ENCODE data around the gene CALML5.

Gene CALML5

DNA sequence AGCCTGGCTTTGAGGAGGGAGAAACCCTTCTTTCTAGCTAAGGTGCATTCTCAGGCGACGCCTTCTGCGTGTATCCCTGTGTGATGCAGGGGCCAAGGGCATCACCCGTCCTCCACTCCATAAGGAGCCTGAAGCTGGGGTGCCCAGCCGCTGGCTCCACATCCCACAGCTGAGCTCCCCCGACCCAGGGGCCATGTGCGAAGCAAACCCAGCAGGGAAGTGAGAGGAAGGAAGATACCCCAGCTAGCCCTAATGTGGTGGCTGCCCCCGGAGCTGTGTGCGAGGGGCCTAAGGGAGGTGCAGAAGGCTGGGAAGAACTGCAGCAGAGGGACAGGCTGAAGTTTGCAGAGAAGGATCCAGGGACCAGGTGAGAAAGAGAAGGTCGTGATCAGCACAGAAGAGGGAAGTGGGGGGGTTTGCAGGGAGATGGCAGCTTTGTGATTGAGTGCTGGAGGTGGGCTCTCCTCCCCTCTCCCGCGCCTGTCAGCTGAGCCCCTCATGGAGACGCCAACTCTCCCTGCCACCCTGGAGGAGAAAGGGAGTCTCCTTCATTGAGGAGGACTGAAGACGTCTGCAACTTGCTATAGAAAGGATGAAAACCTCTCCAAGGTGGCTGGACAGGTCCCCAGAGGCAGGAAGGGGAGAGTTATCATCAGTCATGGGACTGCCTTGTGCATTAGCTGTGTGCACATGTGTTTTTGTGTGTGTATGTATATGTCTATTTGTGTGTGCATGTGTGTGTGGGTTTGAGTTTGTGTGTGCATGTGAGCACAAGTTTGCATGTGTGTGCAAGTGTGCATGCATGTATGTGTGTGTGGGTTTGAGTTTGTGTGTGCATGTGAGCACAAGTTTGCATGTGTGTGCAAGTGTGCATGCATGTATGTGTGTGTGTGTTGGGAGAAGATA lies 3.5 kb upstream of the CALML5 start:
- no peak overlapping the region for H3K4me3 ChIP-seq (ENCODE audit: low read depth, low read length)

DNA sequence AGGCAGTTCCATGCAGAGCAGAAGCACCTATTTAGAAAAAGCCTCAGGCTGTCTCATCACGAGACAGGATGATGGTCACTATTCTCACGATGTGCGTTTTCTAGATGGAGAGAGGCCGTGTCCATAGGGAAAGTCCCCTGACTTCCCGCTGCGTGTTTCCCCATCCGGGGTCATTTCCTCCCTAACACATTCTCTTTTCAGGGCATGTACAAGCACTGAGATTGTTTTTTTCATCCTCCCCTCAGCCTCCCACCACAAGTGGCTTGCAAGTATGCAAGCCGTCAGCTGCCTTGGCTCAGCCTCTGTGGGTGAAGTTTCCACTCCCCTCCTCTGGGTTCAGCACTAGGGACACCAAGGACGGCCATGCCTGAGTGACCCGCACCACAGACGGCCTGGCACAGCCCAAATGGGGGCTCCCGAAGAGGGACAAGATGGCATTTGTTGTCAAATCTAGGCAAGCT lies 2.7 kb upstream of the CALML5 start:
- H3K4me3 ChIP-seq (ENCODE audit: low read depth, low read length), result no peak overlapping the region

DNA sequence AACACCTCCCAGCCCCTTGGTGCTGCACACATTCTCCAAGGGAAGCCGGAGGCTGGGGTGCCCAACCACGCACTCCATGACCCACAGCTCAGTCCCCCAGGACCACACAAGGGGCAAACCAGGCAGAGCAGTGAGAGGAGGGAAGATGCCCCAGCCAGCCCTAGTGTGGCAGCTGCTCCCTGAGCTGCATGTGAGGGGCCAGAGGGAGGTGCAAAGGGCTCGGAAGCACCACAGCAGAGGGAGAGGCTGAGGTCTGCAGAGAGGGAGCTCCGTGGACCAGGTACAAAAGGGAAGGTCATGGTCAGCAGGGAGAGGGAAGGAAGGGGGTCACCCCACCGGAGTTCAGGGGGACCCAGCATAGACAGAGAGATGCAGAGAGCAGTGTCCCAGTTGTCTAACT lies 1.5 kb upstream of the CALML5 start:
- H3K4me3 ChIP-seq (ENCODE audit: low read depth, low read length), result no peak overlapping the region

DNA sequence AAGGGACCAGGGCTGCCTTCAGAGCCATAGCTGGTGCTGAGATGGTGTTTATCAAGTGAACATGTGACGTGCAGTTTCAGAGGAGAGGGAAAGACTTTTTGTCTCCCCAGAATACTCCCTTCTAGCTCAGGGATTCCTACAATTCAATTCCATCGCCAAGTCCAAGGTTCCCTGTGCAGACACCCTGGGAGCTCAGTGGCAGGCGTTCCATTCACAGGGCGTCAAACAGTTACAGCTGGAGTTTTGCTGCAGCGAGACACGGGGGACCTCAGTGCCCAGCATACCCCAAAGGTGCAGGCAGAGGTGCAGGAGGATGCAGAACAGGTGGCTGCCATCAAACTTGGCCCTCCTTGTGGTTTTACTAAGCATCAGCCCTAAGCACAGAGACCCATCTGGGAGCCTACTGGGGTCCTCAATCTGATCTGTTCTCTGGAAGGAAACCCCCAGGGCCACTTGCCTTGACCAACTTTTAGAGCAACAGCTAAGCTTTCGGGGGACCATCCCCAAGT lies 846 bp upstream of the CALML5 start:
- H3K4me3 ChIP-seq (ENCODE audit: low read depth, low read length), result no peak overlapping the region

DNA sequence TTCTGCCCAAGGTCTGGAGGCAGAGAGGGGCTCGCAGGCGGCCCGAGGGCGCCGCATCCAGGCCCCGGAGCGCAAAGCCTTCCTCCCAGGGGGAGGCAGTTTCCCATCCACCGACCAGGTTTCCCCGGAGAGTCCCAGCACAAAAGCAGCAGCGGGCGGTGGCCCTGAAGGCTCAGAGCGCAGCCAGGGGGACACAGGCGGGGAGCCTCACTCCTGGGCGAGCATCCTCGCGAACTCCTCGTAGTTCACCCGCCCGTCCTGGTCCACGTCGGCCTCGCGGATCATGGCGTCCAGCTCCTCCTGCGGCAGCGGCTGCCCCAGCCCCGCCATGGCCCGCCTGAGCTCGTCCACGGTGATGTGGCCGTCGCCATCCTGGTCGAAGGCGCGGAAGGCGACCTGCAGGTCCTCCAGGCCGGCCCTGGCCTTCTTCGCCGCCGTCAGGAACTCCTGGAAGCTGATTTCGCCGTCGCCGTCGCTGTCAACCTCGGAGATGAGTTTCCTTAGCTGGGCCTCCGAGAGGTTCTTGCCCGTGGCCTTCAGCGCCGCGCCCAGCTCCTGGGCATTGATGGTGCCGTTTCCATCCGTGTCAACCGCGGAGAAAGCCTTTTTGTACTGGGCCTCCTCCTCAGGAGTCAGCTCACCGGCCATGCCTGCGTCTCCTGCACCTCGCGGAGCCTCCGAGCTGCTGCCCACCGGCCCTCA lies 428 bp downstream of the CALML5 start:
- H3K4me3 ChIP-seq (ENCODE audit: low read depth, low read length), result no peak overlapping the region

DNA sequence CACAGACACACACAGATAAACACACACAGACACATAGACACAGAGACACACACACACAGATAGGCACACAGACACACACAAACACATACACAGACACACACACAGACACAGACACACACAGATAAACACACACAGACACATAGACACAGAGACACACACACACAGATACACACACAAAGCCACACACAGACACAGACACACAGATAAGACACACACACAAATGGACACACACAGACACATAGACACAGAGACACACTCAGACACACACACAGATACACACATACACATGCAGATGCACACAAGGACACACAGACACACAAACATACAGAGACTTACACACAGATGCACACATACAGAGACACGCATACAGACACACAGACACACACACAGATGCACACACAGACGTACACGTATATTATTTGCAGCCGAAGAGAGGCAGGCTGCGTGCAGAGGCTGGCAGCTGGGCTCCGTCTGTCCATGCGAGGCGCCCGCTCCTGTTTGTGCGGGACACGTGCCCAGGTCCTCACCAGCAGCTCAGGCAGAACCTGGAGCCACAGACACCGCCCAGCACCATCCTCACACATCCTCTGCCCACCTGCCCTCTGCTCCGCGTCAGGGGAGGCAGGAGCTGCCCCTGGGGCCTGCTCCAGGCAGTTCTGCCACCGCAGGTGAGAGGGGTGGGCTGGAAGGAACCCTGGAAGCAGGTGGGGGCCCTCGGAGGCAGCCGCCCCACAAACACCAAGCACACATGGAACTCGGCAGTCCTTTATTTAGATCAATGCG lies 1.2 kb downstream of the CALML5 start:
- no peak overlapping the region for H3K4me3 ChIP-seq (ENCODE audit: low read depth, low read length)

DNA sequence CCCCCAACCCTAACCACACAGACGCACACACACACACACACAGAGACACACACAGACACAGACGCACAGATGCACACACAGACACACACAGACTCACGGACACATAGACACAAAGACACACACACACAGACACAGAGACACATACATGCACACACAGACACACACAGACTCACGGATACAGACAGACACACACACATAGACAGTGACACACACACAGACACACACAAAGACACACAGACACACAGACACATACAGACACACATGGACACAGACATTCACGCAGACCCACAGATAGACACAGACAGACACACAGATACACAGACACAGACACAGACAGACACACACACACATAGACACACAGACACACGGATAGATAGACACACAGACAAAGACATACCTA lies 2.1 kb downstream of the CALML5 start:
- H3K4me3 ChIP-seq (ENCODE audit: low read depth, low read length), result no peak overlapping the region

DNA sequence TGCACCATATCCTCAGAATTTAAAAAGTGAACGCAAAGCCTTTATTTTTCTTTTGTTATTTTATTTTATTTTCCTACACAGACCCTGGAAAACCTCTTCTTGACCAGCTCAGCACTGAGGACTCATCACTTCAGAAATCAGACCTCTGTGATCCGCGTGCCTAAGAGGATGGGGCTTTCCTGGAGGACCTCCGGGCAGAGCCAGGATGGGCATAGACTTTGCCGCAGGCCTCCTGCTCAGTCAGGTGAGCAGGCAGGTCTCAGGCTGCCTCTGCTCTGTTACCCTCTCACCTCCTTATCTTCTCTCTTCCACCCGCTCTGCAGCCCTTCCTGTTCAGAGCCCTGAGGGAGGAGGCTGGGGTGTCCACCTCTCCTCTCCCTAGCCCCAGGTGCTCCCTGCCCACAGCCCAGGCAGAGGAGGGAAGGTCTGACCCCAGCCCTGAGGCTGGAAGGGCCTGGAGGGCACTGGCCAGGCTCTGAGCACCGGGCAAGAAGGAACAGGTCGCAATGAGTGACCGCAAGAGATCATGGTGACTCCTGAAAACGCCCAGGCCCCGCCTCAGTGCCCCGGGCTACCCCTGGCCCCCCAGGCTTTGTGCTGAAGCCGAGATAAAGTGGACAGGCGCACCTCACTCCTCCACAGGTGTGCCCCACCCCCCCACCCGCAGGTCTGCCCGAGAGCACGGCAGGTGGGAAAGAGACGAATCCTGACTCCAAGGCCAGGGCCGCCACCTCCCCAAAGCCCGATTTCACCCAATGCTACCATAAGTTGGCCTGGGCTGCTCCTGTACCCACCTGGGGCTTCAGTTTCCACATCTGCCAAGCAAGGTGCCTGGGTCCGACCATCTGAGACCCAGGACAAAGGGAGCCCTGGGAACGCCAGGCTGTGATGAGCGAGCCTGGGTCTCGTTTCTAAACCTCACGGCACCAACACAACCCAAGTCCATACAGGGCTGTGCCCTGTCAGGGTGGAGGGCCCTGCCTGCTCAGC lies 2.8 kb downstream of the CALML5 start:
- no peak overlapping the region for H3K4me3 ChIP-seq (ENCODE audit: low read depth, low read length)

DNA sequence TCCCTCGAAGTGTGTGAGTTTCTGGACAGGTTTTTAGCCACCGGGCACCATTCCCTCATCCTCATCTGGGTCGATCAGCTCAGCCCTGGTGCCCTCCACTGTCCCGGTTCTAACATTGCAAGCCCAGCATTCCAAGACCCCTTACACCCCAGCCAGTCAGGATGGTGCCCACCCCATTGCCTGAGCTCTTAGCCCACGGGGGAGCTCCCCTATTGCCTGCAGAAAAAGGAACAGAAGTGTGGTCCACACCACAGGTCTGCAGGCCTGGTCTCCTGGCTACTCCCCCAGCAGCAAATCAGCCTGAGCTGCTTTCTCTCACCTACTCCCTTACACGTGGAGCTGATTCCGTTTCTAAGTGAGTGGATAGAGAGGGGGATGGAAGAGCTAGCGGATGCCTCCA lies 4.8 kb downstream of the CALML5 start:
- H3K4me3 ChIP-seq (ENCODE audit: low read depth, low read length), result no peak overlapping the region

DNA sequence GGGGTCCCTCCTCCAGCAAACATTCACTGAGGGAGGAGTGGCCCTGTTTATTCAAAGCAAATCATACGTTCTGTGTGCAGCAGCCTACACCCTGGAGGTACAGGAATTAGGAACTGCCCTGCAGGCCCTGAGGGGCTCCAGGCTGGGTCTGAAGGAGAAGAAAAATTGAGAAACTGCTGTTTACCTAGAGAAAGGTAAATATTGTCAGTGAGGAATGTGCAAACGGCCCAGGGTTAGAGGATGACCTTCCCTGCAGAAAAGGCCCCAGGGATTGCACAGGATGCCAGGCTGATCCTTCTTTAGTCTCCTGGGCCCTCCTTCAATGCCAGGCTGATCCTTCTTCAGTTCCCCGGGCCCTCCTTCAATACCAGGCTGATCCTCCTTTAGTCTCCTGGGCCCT lies 5.7 kb downstream of the CALML5 start:
- no peak overlapping the region for H3K4me3 ChIP-seq (ENCODE audit: low read depth, low read length)

DNA sequence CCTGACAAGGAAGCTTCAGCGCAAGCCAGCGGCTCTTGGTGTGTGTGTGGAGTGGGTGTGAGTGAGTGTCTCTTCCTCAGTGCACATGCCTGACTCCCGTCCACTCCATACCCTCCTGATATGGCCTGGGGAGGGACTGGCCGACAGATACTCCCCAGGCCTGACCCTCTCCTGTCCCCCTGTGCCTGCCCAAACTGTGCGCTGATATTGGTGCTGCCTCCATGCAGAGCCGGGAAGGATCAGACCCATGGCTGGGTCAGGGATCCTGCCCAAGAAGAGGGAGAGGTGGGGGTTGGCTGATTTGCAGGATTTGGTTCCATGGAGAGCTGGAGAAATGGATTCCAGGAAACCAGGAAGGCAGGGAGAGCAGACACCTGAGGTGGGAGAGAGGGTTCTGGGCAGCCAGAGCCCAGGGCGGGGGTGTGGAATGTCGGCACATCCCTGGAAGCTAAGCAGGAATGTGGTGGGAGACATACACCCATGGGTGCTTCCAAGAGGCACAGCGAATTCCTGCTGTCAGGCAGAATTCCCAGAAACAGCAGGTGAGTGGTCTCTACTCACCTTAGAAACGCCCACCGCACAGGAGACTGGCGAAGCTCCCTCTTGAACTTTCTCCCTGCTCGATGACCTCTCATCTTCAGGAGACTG lies 6.3 kb downstream of the CALML5 start:
- H3K4me3 ChIP-seq (ENCODE audit: low read depth, low read length), result no peak overlapping the region

DNA sequence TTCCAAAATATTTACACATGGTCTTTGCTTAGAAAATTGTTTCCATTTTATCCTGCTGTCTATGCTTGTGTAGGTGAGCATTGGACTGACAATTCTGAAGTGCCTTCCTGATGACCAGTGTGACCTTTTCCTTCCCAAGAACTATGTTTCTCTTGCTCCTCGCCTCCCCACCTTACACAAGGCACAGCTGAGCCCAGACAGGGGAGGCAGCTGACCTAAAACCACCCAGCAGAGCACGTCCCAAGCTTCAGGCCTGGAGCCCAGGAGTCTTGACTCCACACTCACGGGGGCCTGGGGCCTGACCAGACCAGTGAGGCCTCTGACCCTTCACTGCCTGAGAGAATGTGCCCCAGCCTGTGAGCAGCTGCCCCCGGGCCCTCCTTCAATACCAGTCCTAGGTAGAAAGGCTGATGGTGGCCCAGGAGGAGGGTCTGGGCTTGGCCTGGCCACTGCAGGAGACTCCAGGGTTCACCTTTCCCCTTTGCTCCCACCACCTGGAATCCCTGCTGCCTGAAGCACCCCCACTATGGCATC lies 7.0 kb downstream of the CALML5 start:
- no peak overlapping the region for H3K4me3 ChIP-seq (ENCODE audit: low read depth, low read length)

DNA sequence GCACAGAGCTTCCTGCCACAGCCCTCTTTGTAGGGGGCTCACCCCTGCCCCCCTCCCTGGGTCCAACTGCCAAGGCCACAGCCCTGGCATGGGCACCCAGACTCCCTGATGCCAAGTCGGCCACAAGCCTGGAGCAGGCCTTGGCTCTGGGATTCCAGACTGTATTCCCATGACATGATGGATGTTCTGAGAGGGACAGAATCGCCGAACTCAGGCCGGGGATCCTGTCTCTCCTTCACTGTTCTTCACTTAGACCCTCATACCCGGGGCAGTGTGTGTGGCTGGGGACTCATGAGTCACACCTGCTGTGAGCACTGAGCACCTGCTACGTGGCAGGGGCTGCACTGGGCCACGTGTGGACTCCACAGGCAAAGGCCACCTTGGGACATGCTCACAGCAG lies 7.9 kb downstream of the CALML5 start:
- no peak overlapping the region for H3K4me3 ChIP-seq (ENCODE audit: low read depth, low read length)

DNA sequence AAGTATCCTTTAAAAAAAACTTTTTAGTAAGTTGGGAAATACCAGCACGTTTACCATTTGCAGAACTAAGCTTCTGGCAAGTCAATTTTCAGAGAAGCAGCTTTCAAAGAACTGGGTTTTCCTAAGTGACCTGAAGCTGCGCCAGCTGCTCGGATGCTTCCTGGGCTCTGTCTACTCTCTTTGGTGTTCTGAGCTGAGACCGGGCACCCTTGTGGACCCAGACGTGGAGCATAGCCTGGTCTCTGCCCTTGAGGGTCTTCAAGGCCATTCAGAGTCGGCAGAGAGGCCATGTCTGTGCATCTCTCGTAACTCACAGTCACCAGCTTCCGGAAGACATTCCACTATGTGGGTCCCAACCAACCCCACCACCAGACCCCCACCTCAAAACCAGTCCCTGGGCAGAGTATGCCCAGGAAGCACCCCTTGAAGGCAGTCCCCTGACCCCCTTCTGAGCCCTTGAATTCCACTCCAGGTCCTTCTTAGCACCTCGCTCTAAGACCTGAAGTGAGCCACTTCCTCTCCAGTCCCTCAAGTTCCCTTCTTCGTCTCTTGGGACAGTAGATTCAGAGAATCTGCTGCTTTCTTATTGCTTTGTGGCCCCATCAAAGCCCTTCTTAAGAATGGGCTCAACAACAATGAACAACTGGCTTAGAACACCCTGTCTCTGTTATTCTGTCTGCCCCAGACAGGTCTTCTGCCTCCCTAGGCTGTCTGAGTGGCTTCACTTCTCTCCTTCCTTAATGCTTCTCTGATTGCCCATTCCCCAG lies 8.5 kb downstream of the CALML5 start:
- H3K4me3 ChIP-seq (ENCODE audit: low read depth, low read length), result no peak overlapping the region

DNA sequence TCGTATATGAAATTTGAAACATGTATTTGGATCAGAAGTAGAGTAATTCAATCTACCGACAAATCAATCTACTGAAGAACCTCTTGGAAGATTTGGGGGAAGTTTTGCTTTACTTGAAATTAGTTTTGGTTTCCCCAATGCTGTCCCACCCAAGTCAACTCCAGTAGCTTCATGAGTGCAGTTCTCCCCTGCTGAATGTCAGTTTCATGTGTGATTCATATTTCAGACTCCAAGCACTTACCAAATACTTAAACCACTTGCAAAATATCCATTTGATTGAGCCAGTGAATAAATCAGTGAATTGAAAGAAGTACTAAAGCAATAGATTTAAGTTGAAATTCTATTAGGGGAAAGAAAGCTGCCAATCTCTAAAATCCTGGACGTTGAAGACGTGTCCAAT lies 9.3 kb downstream of the CALML5 start:
- H3K4me3 ChIP-seq (ENCODE audit: low read depth, low read length), result no peak overlapping the region

DNA sequence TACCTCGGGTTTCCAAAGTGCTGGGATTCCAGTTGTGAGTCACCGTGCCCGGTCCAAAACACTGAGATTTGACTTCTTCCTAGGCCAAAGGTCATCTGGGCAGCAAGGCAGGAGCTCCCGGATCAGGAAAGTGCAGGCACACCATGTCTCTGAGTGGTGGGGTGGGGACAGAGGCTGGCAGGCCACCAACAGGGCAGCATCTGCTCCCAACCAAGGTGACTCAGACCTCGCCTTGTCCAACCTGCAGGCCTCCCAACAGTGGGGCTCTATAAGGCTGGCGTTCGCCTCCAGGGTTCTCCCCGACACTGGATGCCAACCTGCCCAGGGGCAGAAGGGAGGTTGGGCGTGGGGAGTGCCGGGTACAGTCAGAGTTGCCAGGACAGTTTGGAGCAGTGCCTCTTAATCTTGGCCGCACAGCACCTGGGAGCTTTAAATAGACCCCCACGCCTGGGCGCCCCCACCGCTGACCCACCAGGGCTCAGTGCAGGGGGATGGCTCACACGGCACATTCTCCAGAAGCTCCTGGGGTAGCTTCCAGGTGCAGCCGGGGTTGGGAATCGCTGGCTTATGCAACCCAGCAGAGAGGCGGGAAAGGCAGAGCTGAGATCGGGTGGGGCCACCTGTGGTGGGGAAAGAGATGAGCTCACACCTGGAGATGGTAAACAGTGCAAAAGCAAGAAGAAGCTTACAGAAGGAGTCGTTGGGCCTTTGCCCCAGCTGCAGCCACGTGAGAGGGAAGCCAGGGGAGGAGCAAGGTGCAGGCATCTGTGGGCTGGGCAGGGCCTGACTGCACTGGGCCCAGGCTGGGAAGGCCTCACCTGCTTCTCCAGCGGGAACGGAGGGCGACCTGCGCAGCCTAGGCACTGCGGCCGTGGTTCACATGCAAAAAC lies 10.9 kb downstream of the CALML5 start:
- no peak overlapping the region for H3K4me3 ChIP-seq (ENCODE audit: low read depth, low read length)

DNA sequence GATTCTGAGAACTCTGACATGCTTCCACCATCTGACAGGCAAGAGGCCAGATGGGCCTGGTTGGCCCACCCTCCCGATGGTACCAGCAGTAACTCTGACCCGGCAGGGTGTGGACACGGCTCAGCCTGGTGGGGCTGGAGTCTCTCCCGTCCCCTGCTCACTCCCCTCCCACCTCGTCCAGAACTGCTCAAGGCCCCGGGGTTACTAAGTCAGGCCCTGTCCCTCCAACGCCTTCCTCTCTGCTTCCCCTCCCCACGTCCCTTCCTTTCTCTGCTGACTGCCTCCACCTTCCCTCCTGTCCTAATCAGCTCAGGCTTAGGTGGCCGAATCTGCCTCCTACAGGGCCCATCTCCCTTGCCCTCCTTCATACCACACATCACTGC lies 12.5 kb downstream of the CALML5 start:
- no peak overlapping the region for H3K4me3 ChIP-seq (ENCODE audit: low read depth, low read length)
